Progenitor cell of endocrine pancreas (in vitro differentiated cells): ENCODE results near the gene MYCN. TPM values are rescaled to one million over a fixed set of nuclear protein-coding genes. Genes with fewer than 3 reads are reported as not detected.
"Not testable (repeated sequence)": the region's sequence is repeated elsewhere in the genome, so short reads cannot be mapped to it uniquely, and the experiment has no call there.

Source experiments
- DNase-seq: peaks from one replicate; pipeline ENCODE4 v3.0.0; 2021; ENCODE audit warnings: low spot score; ENCODE audit not compliant: unreplicated experiment
- H3K27ac Mint-ChIP-seq: 2 replicates; pipeline ENCODE4 v1.8.0; 2021; ENCODE audit warnings: mild to moderate bottlenecking, moderate library complexity, mixed read lengths
- H3K27me3 Mint-ChIP-seq: 2 replicates; pipeline ENCODE4 v1.8.0; 2021; ENCODE audit warnings: mixed read lengths
- H3K36me3 Mint-ChIP-seq: 2 replicates; pipeline ENCODE4 v1.8.0; 2022; ENCODE audit warnings: mixed read lengths; ENCODE audit not compliant: insufficient read depth
- H3K4me1 Mint-ChIP-seq: 2 replicates; pipeline ENCODE4 v1.8.0; 2021; ENCODE audit warnings: low read depth, mixed read lengths
- H3K4me3 Mint-ChIP-seq: 2 replicates; pipeline ENCODE4 v1.8.0; 2021; ENCODE audit warnings: low read depth, mild to moderate bottlenecking, moderate library complexity, mixed read lengths
- H3K9me3 Mint-ChIP-seq: 2 replicates; pipeline ENCODE4 v1.8.0; 2021; ENCODE audit warnings: low read depth, mixed read lengths
- total RNA-seq: library from RNA; stranded (reverse); gene quantifications from 2 replicates; pipeline ENCODE4 v1.2.1, GENCODE V29; 2021
- TF ChIP-seq, protein P1 (sequence below): fragments of 200-600 bp; sonication (generic); IDR thresholded peaks from one replicate; pipeline ENCODE4 v1.5.0; 2021; ENCODE audit warnings: antibody characterized with exemption, mild to moderate bottlenecking; ENCODE audit not compliant: unreplicated experiment

MYCN gene
- total RNA-seq, 1 donor from 2014 or later = 15.5 TPM

DNA sequence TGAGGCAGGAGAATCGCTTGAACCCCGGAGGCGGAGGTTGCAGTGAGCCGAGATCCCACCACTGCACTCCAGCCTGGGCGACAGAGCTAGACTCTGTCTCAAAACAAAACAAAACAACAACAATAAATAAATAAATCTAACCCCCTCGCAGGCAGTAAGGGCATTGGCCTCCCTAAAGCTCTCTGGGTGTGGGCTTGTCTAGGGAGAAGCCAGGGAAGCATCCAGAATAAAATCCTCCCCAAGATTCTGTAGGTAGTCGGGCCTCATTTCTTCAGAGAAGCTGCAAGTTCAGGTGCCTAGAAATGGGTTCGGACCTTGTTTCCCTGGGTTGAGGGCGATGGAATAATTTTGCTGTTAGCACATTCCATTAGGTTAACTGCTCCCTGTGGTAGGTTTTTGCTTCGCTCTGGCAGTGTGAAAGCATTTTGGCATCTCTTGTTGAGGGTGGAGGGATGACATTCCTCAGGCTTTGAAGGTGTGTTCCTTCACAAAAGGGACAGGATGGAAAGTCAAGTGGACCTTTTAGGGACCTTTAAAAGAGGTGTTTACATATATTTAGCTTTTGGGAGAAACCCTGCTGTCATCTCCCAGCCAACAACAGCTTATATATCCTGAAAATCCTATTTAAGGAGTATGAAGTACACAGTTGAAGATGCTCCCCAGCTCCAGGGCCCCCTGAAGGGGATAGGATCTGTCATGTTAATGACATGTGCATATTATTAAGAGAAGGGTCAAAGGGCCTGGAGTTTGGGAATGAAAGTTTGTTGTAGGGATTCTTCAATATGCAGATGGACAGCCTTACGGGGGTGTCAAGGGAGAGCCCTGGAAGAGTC lies 17.7 kb downstream of the MYCN start:
- TF ChIP-seq, protein P1, sequence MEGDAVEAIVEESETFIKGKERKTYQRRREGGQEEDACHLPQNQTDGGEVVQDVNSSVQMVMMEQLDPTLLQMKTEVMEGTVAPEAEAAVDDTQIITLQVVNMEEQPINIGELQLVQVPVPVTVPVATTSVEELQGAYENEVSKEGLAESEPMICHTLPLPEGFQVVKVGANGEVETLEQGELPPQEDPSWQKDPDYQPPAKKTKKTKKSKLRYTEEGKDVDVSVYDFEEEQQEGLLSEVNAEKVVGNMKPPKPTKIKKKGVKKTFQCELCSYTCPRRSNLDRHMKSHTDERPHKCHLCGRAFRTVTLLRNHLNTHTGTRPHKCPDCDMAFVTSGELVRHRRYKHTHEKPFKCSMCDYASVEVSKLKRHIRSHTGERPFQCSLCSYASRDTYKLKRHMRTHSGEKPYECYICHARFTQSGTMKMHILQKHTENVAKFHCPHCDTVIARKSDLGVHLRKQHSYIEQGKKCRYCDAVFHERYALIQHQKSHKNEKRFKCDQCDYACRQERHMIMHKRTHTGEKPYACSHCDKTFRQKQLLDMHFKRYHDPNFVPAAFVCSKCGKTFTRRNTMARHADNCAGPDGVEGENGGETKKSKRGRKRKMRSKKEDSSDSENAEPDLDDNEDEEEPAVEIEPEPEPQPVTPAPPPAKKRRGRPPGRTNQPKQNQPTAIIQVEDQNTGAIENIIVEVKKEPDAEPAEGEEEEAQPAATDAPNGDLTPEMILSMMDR = no peak
- DNase-seq = no peak
- H3K27me3 Mint-ChIP-seq = peaks cover 5% of the 10 kb centered on the region
- no peak overlapping the region for H3K4me3 Mint-ChIP-seq
- no peak overlapping the region for H3K27ac Mint-ChIP-seq
- H3K4me1 Mint-ChIP-seq = peaks cover 9% of the 10 kb centered on the region
- no peaks in the 10 kb centered on the region for H3K9me3 Mint-ChIP-seq
- peaks cover 2% of the 10 kb centered on the region for H3K36me3 Mint-ChIP-seq

DNA sequence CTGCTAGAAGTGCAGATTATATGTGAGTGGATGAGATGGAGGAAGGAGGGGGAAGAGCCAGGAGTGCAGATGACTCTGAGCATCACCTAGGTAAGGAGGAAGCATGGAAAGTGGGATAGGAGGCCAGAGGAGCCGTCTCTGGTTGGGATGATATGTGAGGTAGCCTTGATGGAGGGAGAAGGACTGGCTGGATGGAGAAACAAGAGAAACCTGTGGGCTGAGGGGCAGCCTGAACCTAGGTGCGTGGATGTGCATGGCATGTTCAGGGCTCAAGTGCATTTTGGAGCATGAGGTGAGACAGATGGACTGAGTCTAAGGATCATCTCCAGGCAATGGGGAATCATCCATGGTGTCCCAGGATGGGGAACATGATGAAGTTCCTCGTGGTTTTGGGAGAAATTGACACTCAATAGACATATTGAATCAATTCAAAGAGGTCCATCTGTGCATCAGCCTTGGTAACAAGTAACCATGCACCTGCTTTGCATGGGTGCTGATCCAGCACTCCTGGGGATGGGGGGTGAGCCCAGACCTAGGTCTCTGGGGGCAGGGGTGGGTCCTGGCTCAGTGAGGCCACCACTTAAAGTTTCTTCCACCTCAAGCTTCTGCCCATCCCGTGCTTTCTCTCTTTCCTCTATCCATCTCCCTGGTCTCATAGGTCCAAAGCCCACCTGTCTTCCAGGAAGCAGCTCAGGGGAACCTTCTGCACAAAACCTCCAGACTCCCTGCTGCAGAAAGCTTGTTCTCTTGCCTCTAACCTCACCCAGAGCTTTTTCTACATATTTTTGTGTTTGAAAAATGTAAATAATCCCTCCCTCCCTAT lies 19.2 kb downstream of the MYCN start:
- peaks cover 7% of the 10 kb centered on the region for H3K4me1 Mint-ChIP-seq
- H3K9me3 Mint-ChIP-seq = no peaks in the 10 kb centered on the region
- TF ChIP-seq, protein P1 = no peak
- peaks cover 3% of the 10 kb centered on the region for H3K27me3 Mint-ChIP-seq
- peaks cover 2% of the 10 kb centered on the region for H3K36me3 Mint-ChIP-seq
- no peak overlapping the region for H3K27ac Mint-ChIP-seq
- no peak overlapping the region for H3K4me3 Mint-ChIP-seq
- DNase-seq = no peak

DNA sequence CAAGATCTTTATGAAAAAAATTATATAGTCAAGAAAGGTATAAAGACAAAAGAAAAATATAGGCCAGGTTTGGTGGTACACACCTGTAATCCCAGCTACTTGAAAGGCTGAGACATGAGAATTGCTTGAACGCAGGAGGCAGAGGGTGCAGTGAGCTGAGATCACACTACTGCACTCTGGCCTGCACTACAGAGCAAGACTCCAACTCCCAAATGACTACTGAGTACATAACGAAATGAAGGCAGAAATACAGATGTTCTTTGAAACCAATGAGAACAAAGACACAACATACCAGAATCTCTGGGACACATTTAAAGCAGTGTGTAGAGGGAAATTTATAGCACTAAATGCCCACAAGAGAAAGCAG lies 19.8 kb downstream of the MYCN start:
- H3K9me3 Mint-ChIP-seq, H3K27me3 Mint-ChIP-seq, H3K4me3 Mint-ChIP-seq, H3K27ac Mint-ChIP-seq, H3K36me3 Mint-ChIP-seq, DNase-seq, H3K4me1 Mint-ChIP-seq: not testable (repeated sequence)

DNA sequence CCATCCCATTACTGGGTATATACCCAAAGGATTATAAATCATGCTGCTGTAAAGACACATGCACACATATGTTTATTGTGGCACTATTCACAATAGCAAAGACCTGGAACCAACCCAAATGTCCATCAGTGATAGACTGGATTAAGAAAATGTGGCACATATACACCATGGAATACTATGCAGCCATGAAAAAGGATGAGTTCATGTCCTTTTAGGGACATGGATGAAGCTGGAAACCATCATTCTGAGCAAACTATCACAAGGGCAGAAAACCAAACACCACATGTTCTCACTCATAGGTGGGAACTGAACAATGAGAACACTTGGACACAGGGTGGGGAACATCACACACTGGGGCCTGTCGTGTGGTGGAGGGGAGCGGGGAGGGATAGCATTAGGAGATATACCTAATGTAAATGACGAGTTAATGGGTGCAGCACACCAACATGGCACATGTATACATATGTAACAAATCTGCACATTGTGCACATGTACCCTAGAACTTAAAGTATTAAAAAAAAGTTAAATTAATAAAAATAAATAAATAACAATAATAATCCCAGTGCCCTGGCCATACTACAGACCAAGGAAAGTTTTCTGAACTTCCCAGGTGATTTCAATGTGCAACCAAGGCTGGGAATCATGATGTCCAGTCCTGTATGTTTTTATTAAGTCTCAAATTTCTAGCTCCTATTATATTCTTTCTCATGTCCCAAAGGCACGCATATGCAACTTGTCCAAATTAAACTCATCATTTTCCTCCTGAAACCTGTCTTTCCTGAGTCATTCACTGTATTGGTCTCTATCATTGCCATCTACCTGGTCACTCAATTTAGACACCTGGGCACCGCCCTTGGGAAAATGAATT lies 23.0 kb downstream of the MYCN start:
- not testable (repeated sequence) for H3K27me3 Mint-ChIP-seq, DNase-seq, H3K36me3 Mint-ChIP-seq, H3K4me3 Mint-ChIP-seq, H3K4me1 Mint-ChIP-seq, H3K9me3 Mint-ChIP-seq, H3K27ac Mint-ChIP-seq

DNA sequence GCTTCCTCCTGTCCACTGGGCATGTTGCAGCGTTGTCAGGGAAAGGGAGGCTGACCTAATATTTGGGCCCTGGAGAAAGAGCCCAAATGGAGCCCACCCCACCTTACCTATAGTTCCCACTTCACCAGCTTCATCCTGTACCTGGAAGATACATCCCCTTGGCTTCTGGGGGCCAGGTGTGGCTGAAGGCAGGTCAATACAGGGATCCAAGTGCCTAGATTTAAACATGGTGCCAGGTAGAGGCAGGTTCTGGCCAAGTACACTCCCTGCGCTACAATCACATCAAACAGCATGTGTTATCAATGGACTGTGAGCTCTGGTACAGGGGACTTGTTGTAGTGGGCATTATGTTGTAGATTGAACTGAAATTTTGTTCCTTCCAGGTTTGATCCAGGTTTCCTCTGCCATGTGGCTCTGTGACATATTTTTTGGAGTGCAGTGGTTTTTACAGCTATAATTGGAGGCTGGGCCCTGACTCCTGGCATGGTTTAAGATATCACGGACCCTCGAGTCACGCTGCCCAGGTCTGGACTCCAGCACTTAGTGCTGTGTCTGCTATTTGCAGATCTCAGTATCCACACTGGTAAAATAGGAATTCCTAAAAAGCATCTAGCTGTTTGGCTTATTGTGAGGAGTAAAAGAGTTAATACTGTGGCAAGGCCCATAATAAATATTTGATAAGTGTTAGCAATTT lies 23.8 kb downstream of the MYCN start:
- peaks cover 5% of the 10 kb centered on the region for H3K4me1 Mint-ChIP-seq
- no peak overlapping the region for H3K27ac Mint-ChIP-seq
- DNase-seq = no peak
- TF ChIP-seq, protein P1 = no peak
- H3K9me3 Mint-ChIP-seq = no peaks in the 10 kb centered on the region
- H3K4me3 Mint-ChIP-seq = no peak overlapping the region
- peaks cover 2% of the 10 kb centered on the region for H3K36me3 Mint-ChIP-seq
- no peaks in the 10 kb centered on the region for H3K27me3 Mint-ChIP-seq
